Ascending aorta (tissue), 2 donors: ENCODE data around the gene MCTS1. TPM values are rescaled to one million over a fixed set of nuclear protein-coding genes. Genes with fewer than 3 reads are reported as not detected.

Experiments
- DNase-seq, 2 donors: peaks; one replicate each; pipeline ENCODE4 v3.0.0-alpha.2; 2019; ENCODE audit warnings: low spot score in 2 of 2
- H3K27ac ChIP-seq, 2 donors: fragments of 200-600 bp; sonication (generic); one replicate each; pipeline ENCODE4 v1.5.1; 2016 to 2017; ENCODE audit warnings: mild to moderate bottlenecking in 1 of 2
- H3K27me3 ChIP-seq: fragments of 200-600 bp; sonication (generic); one replicate; pipeline ENCODE4 v1.5.1; 2017
- H3K36me3 ChIP-seq, 2 donors: fragments of 200-600 bp; sonication (generic); one replicate each; pipeline ENCODE4 v1.5.1; 2016
- H3K4me1 ChIP-seq, 2 donors: fragments of 200-600 bp; sonication (generic); one replicate each; pipeline ENCODE4 v1.5.1; 2016 to 2017; ENCODE audit warnings: mild to moderate bottlenecking in 1 of 2
- H3K4me3 ChIP-seq, 2 donors: fragments of 200-600 bp; sonication (generic); one replicate each; pipeline ENCODE4 v1.5.1; 2016 to 2017; ENCODE audit warnings: mild to moderate bottlenecking in 1 of 2
- H3K9me3 ChIP-seq, 2 donors: fragments of 200-600 bp; sonication (generic); one replicate each; pipeline ENCODE4 v1.5.1; 2016
- intact Hi-C: fragments of 100-400 bp; cut with DNase I; formaldehyde crosslinking; loops from one replicate; pipeline ENCODE4 v1.15.1; 2023
- total RNA-seq: library from RNA; depleted of rRNA; stranded (reverse); fragments of >200 nt; gene quantifications from one replicate; pipeline ENCODE4 v1.1.0, GENCODE V29; 2016
- TF ChIP-seq, protein P1 (sequence below), 3 experiments: fragments of 200-600 bp in 2 of 3; fragments of 450-650 bp in 1 of 3; sonication (generic) in 2 of 3; IDR thresholded peaks; one replicate each; pipeline ENCODE4 v1.5.1; 2016 to 2019; ENCODE audit warnings: antibody characterized with exemption in 3 of 3, mild to moderate bottlenecking in 1 of 3, moderate library complexity in 1 of 3

Gene MCTS1, protein sequence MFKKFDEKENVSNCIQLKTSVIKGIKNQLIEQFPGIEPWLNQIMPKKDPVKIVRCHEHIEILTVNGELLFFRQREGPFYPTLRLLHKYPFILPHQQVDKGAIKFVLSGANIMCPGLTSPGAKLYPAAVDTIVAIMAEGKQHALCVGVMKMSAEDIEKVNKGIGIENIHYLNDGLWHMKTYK
- not detected for total RNA-seq

GRCh38 chrX:120603707-120604360 is at the start of gene MCTS1:
TSS of gene MCTS1 (plus strand) at chrX:120604101. CDS start at chrX:120604237, 136 bp downstream.
- H3K9me3 ChIP-seq = no peaks in the 10 kb centered on the region
- no peaks in the 10 kb centered on the region for H3K4me1 ChIP-seq
- TF ChIP-seq, protein P1, sequence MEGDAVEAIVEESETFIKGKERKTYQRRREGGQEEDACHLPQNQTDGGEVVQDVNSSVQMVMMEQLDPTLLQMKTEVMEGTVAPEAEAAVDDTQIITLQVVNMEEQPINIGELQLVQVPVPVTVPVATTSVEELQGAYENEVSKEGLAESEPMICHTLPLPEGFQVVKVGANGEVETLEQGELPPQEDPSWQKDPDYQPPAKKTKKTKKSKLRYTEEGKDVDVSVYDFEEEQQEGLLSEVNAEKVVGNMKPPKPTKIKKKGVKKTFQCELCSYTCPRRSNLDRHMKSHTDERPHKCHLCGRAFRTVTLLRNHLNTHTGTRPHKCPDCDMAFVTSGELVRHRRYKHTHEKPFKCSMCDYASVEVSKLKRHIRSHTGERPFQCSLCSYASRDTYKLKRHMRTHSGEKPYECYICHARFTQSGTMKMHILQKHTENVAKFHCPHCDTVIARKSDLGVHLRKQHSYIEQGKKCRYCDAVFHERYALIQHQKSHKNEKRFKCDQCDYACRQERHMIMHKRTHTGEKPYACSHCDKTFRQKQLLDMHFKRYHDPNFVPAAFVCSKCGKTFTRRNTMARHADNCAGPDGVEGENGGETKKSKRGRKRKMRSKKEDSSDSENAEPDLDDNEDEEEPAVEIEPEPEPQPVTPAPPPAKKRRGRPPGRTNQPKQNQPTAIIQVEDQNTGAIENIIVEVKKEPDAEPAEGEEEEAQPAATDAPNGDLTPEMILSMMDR (IDR thresholded peaks at IDR 0.05) = no peak
- intact Hi-C loops = loop anchor here (1.0 kb wide), 2 partner anchors 25 to 43 kb away; no protein-coding TSS in a partner anchor
- peaks cover 0 to 8% of the 10 kb centered on the region in 2 donors for H3K36me3 ChIP-seq
- peak within 1 kb of the TSS; percentile 62 to 63 for H3K4me3 ChIP-seq
- H3K27ac ChIP-seq = peak within 1 kb of the TSS; percentile 75 to 89
- peak; percentile 47 to 92 for DNase-seq
- no peaks in the 10 kb centered on the region for H3K27me3 ChIP-seq

DNA sequence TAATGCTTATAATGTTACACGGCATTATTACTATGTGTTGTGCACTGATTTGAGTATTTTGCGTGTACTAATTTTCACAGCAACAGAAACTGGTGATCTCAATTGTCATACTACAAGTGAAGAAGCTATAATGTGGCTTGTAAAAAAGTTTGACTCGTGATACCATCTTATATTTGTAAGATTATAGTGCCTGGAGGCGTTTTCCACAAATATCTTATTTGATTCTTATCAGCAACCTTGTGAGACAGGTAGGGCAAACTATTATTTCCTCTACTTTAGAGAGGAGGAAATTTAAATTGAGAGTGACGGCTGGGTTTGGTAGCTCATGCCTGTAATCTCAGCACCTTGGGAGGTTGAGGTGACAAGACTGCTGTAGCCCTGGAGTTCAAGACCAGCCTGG is 47.6 kb upstream of the MCTS1 start:
- TF ChIP-seq, protein P1 (IDR thresholded peaks at IDR 0.05) = no peak
- H3K9me3 ChIP-seq = no peaks in the 10 kb centered on the region
- H3K27ac ChIP-seq = no peak overlapping the region
- intact Hi-C loops = no loop called here
- no peak for DNase-seq
- H3K4me3 ChIP-seq = no peak overlapping the region
- H3K4me1 ChIP-seq = peaks cover 0 to 2% of the 10 kb centered on the region in 2 donors
- no peaks in the 10 kb centered on the region for H3K36me3 ChIP-seq
- no peaks in the 10 kb centered on the region for H3K27me3 ChIP-seq

- H3K4me3 ChIP-seq = peak overlapping the region; percentile 61 to 76
- H3K36me3 ChIP-seq = no peaks in the 10 kb centered on the region
- H3K27me3 ChIP-seq = no peaks in the 10 kb centered on the region
- H3K9me3 ChIP-seq = no peaks in the 10 kb centered on the region
- peak overlapping the region; percentile 94 to 97 for H3K27ac ChIP-seq
- TF ChIP-seq, protein P1 (IDR thresholded peaks at IDR 0.05) = no peak
- no peak for DNase-seq
- intact Hi-C loops = loop anchor here (5.0 kb wide), 3 partner anchors 73 to 688 kb away; partner anchors contain the start of genes NDUFA1, RNF113A and ZBTB33
- H3K4me1 ChIP-seq = peaks cover 0 to 2% of the 10 kb centered on the region in 2 donors
Observed at GRCh38 chrX:120559804-120560203, 44.1 kb upstream of the MCTS1 start.

- H3K27ac ChIP-seq = peak overlapping the region; percentile 94 to 97
- H3K4me3 ChIP-seq = peak overlapping the region; percentile 61 to 76
- no peak for DNase-seq
- H3K27me3 ChIP-seq = no peaks in the 10 kb centered on the region
- intact Hi-C loops = loop anchor here (5.0 kb wide), 3 partner anchors 73 to 688 kb away; partner anchors contain the start of genes NDUFA1, RNF113A and ZBTB33
- H3K9me3 ChIP-seq = no peaks in the 10 kb centered on the region
- TF ChIP-seq, protein P1 (IDR thresholded peaks at IDR 0.05) = no peak
- no peaks in the 10 kb centered on the region for H3K4me1 ChIP-seq
- H3K36me3 ChIP-seq = no peaks in the 10 kb centered on the region
Observed at GRCh38 chrX:120560405-120560841, 43.5 kb upstream of the MCTS1 start.

DNA sequence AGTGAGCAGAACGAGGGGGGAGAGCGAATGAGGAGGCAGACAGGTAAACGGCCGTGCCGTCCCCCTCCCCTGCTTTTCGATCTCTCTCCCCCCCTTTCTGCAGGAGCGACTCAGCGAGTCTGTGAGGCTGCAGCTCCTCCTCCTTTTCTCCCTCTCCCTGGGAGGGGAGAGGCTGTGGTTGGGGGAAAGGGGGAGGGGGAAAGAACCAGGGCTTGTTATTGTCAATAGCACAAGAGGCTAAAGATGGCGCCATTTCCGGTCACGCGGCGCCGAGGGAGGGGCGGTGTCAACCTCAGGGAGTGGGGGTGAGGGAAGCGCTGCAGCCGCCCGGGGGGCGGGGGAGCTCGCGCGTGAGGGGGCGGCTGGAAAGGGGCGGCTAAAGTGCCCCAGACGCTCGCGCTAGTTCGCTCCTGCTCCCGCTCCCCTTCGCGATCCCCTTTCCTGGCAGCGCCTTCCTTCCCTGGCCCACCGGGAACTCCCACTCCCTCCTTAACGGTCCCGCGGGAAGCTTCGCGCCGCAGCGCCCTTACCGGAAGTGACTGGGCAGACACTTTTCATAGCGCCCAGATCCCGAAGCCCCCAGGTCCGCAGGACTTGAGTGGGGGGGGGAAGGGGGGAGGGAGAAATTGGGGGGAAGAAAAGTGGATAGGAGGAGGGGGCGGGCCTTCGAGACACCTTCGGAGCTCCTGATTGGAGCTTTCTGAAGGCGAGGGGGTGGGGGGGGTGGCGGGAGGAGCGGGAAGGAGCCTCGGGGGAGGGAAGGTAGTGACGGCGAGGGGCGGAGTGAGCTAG is 42.9 kb upstream of the MCTS1 start, which contains the start of gene CUL4B:
Gene CUL4B, minus strand, starts transcription at position 121 of the 792 bp plus-strand sequence. CDS start 324 bp downstream, outside the sequence.
- intact Hi-C loops = loop anchor here (1.0 to 5.0 kb wide), 5 partner anchors 43 to 689 kb away; partner anchors contain the start of genes C1GALT1C1, MCTS1, NDUFA1 and RNF113A
- TF ChIP-seq, protein P1 (IDR thresholded peaks at IDR 0.05) = no peak
- Histone ChIP-seq H3K4me3 (peak within 1 kb of the TSS; percentile 61 to 76), H3K4me1 (no peaks in the 10 kb centered on the region), H3K27ac (peak within 1 kb of the TSS; percentile 94 to 97), H3K9me3 (no peaks in the 10 kb centered on the region), H3K36me3 (no peaks in the 10 kb centered on the region), H3K27me3 (no peaks in the 10 kb centered on the region)
- peak; percentile 83 to 97 for DNase-seq
